T-helper 17 cell (primary cell): ENCODE measurements around the gene TTYH3. TPM values are rescaled to one million over a fixed set of nuclear protein-coding genes. Genes with fewer than 3 reads are reported as not detected.

ENCODE experiments used
- ATAC-seq: fragments of 150-1000 bp; cut with Tn5 transposase; 2 replicates; pipeline ENCODE4 v1.10.0; 2021; ENCODE audit warnings: mild to moderate bottlenecking, moderate library complexity
- DNase-seq, 3 donors: peaks; one replicate each; pipeline versions ENCODE4 v3.0.0 to v3.0.0-alpha.2; 2020 to 2021
- H3K9me3 ChIP-seq: one replicate; pipeline ENCODE4 v1.7.0; 2013; ENCODE audit warnings: low read length, mild to moderate bottlenecking; ENCODE audit not compliant: control insufficient read depth, poor library complexity, severe bottlenecking
- H3K27ac Mint-ChIP-seq: one replicate; pipeline ENCODE4 v1.8.0; 2022; ENCODE audit warnings: mild to moderate bottlenecking, moderate library complexity, mixed read lengths
- H3K27me3 Mint-ChIP-seq: one replicate; pipeline ENCODE4 v1.8.0; 2022; ENCODE audit warnings: mixed read lengths
- H3K36me3 Mint-ChIP-seq: one replicate; pipeline ENCODE4 v1.8.0; 2022; ENCODE audit warnings: low read depth, mixed read lengths
- H3K4me1 Mint-ChIP-seq: one replicate; pipeline ENCODE4 v1.8.0; 2022; ENCODE audit warnings: mild to moderate bottlenecking, mixed read lengths
- H3K4me3 Mint-ChIP-seq: one replicate; pipeline ENCODE4 v1.8.0; 2022; ENCODE audit warnings: mild to moderate bottlenecking, moderate library complexity, mixed read lengths
- total RNA-seq, 4 donors: library from RNA in 2 of 4; stranded (reverse) in 2 of 4; gene quantifications; one replicate each; pipeline ENCODE4 v1.2.3 and lab custom pipeline; 2022 to 2026

TTYH3 gene
- total RNA-seq, 2 donors from 2014 or later, result 13.2 to 14.8 TPM

DNA sequence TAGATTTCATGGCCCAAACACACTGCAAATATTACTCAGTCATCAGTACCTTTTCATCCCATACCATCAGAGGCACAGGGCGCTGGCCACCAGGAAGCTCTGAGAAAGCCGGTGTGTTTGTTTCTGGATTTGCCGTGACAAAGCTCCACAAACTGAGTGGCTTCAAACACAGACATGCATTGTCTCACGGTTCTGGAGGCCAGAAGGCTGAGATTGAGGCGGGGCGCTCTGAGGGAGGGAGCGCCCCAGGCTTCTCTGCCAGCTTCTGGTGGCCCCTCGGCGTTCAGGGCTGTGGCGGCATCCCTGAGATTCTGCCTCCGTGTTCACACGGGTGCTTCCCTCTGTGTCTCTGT, 3.7 kb upstream of the TTYH3 start:
- H3K27ac Mint-ChIP-seq, result no peak overlapping the region
- H3K4me3 Mint-ChIP-seq, result no peak overlapping the region
- no peaks in the 10 kb centered on the region for H3K36me3 Mint-ChIP-seq
- DNase-seq (no peak), ATAC-seq (no peak)
- H3K9me3 ChIP-seq, result no peaks in the 10 kb centered on the region
- H3K4me1 Mint-ChIP-seq, result peaks cover 4% of the 10 kb centered on the region
- H3K27me3 Mint-ChIP-seq, result no peaks in the 10 kb centered on the region

DNA sequence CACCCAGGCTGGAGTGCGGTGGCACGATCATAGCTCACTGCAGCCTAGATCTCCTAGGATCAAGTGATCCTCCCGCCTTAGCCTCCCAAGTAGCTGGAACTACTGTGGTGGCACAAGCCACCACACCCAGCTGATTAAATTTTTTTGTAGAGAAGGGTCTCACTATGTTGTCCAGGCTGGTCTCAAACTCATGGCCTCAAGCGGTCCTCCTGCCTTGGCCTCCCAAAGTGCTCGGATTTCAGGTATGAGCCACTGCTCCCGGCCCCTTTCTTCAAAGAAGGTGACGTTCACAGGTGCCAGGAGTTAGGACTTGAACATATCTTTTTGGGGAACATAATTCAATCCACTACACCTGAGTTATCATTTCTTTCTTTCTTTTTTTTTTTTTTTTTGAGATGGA, 2.9 kb upstream of the TTYH3 start:
- Mint-ChIP-seq H3K4me1 (peaks cover 6% of the 10 kb centered on the region), H3K27ac (no peak overlapping the region), H3K36me3 (no peaks in the 10 kb centered on the region), H3K27me3 (no peaks in the 10 kb centered on the region), H3K4me3 (no peak overlapping the region)
- DNase-seq (no peak), ATAC-seq (no peak)
- no peaks in the 10 kb centered on the region for H3K9me3 ChIP-seq

DNA sequence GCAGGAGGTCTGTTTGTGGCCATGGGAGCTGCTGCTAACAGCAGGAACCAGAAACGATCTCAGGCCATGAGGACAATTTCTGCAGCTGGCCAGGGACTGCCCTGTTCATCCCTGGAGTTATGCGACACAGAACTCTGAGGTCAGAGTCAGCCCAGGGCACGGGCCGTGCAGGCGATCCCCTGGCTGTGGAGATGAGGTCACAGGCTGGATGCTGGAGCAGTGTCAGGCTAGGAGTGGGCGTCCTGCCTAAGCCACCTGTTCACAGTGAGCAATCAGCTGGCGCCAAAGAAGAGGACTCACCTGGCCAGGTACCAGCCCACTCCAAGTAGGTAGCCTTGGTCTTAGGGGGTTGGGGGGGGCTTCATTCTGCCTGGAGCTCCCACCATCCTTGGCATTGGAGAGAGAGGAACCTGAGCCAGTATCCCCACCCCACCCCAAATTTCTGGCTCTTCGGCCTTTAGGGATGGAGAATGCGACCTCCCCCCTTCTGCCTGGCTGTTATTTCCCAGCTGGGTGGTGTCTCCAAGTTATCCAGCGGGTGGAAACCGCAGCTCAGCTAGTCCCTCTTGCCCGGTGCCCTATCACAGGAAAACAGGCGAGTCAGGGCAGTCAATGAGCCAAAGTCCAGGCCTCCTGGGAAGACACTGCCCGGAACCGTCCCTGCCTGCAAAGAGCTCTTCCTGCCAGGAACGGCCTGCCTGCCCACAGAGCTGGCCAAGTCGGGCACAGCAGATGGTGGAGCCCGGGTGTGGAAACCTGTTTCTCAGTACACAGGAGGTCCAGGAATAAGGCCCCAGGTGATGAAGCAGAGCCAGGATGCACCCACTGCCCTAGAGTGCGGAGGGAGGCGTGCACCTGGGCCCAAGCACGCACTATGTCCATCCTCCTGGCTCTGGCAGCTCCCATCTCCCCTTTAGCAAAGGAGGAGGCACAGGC, 1.8 kb upstream of the TTYH3 start:
- no peaks in the 10 kb centered on the region for H3K9me3 ChIP-seq
- ATAC-seq (no peak), DNase-seq (no peak)
- Mint-ChIP-seq H3K36me3 (no peaks in the 10 kb centered on the region), H3K27me3 (no peaks in the 10 kb centered on the region), H3K27ac (no peak overlapping the region), H3K4me1 (peaks cover 10% of the 10 kb centered on the region), H3K4me3 (peak overlapping the region; percentile 7)

DNA sequence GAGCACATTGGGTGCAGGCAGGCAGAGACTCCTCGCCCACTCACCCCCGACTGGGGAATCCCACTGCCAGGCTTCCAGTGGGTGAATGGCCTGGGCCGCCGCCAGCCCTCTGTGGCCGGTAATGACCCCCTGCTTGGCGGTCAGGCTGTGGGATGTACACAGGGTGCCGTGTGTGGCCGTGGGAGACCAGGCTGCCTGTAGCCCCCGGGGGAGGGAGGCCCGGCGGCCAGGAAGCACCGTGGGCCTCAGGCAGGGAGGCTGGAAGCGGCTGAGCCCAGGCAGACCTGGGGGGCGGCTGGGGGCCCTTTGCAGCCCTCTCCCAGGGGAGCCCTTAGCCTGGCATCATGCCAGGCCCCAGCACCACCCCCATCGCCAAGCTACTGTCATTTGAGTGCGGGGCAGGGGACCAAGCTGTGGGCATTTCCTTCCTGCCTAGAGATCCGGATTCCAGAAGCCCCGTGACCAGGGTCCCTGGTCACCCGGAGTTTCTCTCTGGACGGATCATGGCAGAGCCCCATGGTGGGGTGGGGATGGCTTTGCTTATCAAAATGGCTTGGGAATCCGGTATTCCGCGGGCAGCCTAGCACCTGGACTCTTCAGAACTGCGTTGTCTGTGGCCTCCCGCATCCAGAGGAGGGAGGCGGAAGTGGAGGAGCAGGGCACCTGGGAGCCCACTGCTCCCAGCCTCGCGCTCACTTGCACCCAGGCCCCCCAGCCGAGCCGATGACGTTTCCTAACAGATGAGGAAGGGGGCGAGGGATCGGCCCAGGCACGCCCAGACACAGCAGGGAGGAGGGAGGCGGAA, 1.1 kb downstream of the TTYH3 start:
- ATAC-seq (no peak), DNase-seq (peak in 1 of 3 donors; percentile 19)
- peak overlapping the region; percentile 93 for H3K4me3 Mint-ChIP-seq
- peak overlapping the region; percentile 56 for H3K27ac Mint-ChIP-seq
- H3K36me3 Mint-ChIP-seq, result no peaks in the 10 kb centered on the region
- H3K27me3 Mint-ChIP-seq, result no peaks in the 10 kb centered on the region
- H3K4me1 Mint-ChIP-seq, result peaks cover 12% of the 10 kb centered on the region
- H3K9me3 ChIP-seq, result no peaks in the 10 kb centered on the region

DNA sequence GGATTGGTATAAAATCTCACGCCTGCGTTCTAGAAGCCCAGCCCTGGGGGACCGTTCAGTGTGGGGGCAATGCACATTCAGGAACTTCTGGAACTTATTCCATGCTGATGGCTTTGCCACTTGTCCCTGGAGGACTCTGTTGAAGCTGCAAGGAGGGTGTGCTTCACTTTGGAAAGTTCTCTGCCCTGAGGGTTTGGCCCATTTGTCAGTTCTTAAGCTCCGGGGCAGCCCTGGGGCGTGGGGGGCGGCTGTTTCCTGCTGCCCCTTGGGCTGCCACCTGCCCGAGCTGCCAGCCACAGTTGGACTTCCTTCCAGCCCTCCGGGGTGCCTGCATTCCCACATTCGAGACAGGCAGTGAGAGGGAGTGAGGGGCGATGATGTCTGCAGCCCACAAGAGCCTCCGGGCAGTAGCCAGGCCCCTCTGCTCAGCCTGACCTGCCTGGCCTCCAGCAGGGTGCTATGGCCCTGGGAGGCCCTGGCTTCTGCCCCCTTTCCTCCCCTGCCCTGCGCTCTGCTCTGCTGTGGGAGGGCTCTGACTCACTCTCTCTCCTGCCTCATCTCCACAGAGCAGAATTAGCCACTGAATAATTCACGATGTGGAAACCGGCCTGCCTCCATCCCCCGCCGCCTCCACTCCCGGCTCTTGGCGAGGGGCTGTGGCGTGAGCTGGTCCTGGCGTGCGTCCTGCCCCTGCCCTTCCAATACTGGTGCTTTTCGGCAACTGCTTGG, 1.9 kb downstream of the TTYH3 start:
- H3K4me3 Mint-ChIP-seq, result peak overlapping the region; percentile 93
- peaks cover 12% of the 10 kb centered on the region for H3K4me1 Mint-ChIP-seq
- no peaks in the 10 kb centered on the region for H3K9me3 ChIP-seq
- no peak for DNase-seq
- H3K36me3 Mint-ChIP-seq, result no peaks in the 10 kb centered on the region
- H3K27ac Mint-ChIP-seq, result peak overlapping the region; percentile 14
- ATAC-seq, result no peak
- H3K27me3 Mint-ChIP-seq, result no peaks in the 10 kb centered on the region

DNA sequence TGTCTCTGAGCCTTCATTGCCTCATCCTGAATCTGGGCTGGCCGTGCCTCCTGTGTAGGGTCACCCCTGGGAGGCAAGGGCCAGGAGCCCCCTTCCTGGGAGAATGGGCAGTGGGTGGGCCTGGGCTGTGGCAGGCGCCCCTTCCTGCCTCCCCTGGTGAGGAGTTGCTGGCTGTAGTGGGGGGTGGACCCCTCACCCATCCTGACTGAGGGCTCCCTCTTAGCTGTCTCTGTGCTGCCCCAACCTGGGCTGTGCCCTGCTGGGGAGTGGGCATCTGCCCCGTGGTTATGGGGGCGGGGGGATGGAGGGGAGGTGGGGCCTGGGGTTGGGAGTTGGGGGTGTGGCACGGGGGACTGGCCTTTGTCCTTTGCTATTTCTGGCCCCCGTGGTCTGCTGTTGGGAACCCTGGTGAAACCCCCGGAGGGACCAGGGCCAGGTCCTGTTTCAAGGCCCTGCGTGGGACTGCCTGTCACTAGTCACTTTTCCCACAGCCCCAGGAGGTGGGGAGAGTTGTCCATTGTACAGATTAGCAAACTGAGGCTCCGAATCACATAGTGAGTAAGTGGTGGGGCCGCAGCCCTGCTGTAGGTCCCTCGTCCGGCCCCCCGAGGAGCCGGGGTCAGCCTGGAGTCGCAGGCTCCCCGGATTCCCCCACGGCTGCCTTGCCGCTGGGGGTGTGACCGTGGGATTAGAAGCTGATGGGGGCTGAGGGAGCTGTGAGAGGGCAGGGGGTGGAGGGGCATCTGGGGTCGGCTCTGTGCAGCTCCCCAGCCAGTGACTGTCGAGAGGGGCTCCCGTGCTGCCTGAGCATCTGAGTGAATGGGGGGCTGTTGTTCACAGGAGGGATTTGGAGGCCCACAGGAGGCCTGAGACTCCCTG, 2.7 kb downstream of the TTYH3 start:
- no peaks in the 10 kb centered on the region for H3K27me3 Mint-ChIP-seq
- peak overlapping the region; percentile 93 for H3K4me3 Mint-ChIP-seq
- no peak for DNase-seq
- peaks cover 12% of the 10 kb centered on the region for H3K4me1 Mint-ChIP-seq
- no peaks in the 10 kb centered on the region for H3K9me3 ChIP-seq
- peak overlapping the region; percentile 49 for H3K27ac Mint-ChIP-seq
- no peaks in the 10 kb centered on the region for H3K36me3 Mint-ChIP-seq
- no peak for ATAC-seq

DNA sequence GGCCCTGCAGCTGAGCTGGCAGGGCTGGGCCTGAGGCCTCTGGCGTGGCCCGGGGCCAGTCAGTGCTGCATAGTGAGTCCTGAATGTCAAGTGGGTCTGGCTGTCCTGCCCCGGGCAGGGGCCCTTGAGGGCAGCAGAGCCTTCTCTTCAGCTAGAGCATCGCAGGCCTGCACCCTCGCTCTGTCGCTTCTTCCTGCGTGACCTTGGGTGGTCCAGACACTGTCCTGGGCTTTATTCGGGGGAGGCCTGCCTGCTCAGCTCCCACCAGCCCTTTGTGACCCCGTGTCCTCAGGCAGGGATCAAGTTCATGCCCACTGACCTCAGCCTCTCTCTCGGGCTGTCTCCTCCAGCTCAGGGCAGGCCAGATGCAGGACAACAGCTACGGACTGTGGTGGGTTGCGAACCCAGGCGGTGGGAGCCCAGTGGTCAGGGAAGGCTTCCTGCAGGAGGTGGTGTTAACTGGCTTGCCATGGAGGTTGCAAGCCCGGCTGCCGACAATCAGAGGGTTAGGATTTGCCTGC, 3.4 kb downstream of the TTYH3 start:
- no peaks in the 10 kb centered on the region for H3K9me3 ChIP-seq
- Mint-ChIP-seq H3K36me3 (no peaks in the 10 kb centered on the region), H3K27ac (peak overlapping the region; percentile 49), H3K27me3 (no peaks in the 10 kb centered on the region), H3K4me1 (peaks cover 12% of the 10 kb centered on the region), H3K4me3 (peak overlapping the region; percentile 33)
- ATAC-seq (no peak), DNase-seq (no peak)

DNA sequence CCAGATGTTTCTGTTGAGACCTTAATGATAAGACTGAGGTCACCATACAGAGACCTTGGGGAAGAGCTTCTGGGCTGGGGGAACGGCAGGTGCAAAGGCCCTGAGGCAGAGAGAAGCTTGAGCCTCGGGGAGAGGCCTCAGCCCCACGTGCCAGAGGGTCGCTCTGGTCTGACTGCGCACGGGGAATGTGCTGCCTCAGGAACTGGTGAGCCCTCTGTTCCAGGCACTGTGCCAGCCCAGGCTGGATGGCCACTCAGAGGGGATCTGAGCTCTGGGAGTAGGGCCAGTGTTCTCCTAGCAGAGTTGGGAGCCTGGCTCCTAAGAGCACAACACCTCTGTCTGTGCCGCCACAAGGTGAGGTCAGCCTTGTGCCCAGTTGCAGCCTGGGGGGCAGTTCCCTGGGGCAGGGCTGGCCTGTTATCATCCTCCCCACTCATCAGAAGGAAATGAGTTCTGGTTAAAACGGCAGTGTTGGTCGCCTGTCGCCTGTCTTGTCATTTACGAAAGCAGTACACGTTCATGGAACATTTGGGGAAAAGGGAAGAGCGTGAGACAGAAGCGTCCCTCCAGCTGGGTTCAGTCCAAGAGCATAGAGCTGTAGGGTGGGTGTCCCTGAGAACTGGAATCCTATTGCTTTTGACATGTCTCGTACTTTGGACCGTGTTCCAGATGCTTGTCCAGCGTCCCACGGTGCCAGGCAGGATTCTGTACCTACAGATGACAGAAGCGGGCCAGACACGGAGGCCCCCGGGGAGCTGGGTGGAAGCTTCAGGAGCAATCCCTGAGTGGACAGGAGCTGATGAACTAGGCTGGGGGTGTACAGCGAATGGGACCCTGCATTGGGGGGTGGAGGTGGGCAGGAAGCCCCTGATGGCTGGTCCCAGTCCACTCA, 4.3 kb downstream of the TTYH3 start:
- Mint-ChIP-seq H3K4me1 (peaks cover 12% of the 10 kb centered on the region), H3K27ac (no peak overlapping the region), H3K4me3 (no peak overlapping the region), H3K27me3 (no peaks in the 10 kb centered on the region), H3K36me3 (no peaks in the 10 kb centered on the region)
- ATAC-seq (no peak), DNase-seq (no peak)
- H3K9me3 ChIP-seq, result no peaks in the 10 kb centered on the region

DNA sequence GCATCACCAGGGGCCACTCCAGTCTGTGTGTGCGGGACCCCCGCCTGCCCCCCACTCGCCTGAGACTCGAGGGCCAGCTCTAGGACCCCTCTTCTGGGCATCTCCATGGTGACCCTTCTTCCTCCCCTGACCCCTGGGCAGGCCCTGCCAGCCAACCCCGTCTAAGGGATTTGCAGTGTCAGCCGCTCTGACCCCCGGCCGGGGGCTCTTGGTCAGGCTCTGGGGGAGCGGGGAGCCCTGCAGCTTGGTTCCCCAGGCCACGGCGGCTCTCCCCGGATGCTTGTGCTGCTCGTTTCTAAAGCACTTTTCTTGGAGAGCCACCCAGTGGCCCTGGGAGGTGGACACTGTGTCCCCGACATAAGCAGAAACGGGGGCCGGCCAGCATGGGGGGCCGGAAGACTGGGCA, 5.3 kb downstream of the TTYH3 start:
- peaks cover 8% of the 10 kb centered on the region for H3K4me1 Mint-ChIP-seq
- H3K27me3 Mint-ChIP-seq, result no peaks in the 10 kb centered on the region
- ATAC-seq, result no peak
- no peak overlapping the region for H3K27ac Mint-ChIP-seq
- H3K4me3 Mint-ChIP-seq, result no peak overlapping the region
- no peaks in the 10 kb centered on the region for H3K9me3 ChIP-seq
- DNase-seq, result no peak
- no peaks in the 10 kb centered on the region for H3K36me3 Mint-ChIP-seq

DNA sequence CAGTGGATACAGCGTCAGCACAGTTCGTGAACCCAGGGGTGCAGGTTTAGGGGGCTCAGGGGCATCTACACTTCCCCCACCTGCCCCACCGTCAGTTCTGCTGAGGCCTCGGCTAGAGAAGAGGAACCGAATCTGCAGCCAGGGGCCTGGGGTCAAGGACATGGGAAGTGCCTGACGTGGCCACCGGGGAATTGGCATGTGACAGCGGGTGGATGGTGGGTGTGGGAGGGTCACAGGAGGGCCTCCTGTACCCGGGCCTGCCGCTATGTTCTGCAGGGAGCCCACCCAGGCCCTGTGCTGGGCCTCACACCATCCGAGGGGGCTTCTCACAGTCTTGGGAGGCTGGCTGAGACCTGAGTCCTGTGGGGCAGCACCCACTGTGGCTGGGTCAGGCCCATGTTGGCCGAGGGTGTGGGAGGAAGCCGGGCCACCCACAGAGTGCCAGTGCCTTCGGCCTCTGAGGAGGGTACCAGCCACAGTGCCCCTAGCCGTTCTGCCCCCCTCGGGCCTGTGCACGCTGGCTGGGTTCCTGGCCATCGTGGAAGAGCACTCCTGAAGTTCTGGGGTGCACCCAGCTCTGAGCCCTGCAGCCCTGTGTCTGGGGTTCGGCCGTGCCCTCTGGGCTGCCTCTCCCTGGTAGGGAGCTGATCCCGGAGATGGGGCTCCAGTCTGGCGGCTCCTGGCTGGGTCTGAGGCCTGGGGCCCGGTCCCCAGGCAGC, 5.9 kb downstream of the TTYH3 start:
- no peaks in the 10 kb centered on the region for H3K9me3 ChIP-seq
- no peak for DNase-seq
- peak; percentile 21 for ATAC-seq
- no peak overlapping the region for H3K4me3 Mint-ChIP-seq
- no peaks in the 10 kb centered on the region for H3K36me3 Mint-ChIP-seq
- H3K27me3 Mint-ChIP-seq, result no peaks in the 10 kb centered on the region
- H3K4me1 Mint-ChIP-seq, result peaks cover 8% of the 10 kb centered on the region
- no peak overlapping the region for H3K27ac Mint-ChIP-seq

DNA sequence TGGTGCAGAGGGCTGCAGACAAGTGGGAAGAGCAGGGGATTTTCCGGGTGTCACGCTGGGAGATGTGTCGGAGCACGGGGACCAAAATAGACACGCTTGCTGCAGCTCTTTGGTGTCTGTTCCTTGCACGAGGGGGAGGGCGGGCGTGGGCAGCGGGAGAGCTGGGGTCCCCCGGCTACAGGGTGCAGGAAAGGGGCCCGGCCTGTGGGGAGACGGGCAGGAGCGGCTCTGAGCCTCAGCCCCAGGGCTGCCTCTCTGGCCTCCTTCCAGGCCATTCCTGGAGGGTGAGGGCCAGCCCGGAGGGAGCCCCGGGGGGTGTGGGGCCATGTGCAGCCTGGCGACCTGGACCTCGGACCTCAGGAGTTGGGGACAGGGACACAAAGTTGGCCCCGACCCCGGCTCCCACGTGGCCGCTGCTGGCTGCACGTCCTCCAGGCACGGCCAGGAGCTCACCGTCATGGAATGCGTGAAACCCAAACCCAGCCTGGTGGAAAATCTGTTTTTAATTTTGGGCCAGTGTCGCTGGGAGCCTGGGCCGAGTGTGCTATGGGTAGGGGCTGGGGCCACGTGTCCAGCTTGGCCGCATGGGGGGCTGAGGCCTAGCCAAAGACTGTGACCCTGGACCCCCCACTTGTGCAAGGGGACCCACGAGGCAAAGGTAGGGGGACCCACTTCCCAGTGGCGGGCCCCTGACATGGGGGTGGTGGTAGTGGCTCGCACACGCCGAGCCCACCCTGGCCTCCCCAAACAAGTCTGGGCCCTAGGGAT, 6.6 kb downstream of the TTYH3 start:
- peaks cover 8% of the 10 kb centered on the region for H3K4me1 Mint-ChIP-seq
- ATAC-seq, result no peak
- no peaks in the 10 kb centered on the region for H3K9me3 ChIP-seq
- H3K4me3 Mint-ChIP-seq, result no peak overlapping the region
- DNase-seq, result no peak
- H3K27ac Mint-ChIP-seq, result no peak overlapping the region
- no peaks in the 10 kb centered on the region for H3K36me3 Mint-ChIP-seq
- no peaks in the 10 kb centered on the region for H3K27me3 Mint-ChIP-seq
